CD8-positive, alpha-beta memory T cell (primary cell): ENCODE measurements around the gene MPPED2. TPM values are rescaled to one million over a fixed set of nuclear protein-coding genes. Genes with fewer than 3 reads are reported as not detected.

Experiments
- CTCF ChIA-PET: fragments of 350-600 bp; sonication (Branson Sonifier 250); formaldehyde crosslinking; loops from one replicate; lab custom pipeline; 2021; ENCODE audit warnings: antibody characterized with exemption; lab: Charles Lee
- POLR2A ChIA-PET: fragments of 350-600 bp; sonication (Branson Sonifier 250); formaldehyde crosslinking; loops from one replicate; lab custom pipeline; 2021; ENCODE audit warnings: antibody characterized with exemption; lab: Charles Lee
- DNase-seq, 5 donors: peaks; one replicate each; pipeline versions ENCODE4 v3.0.0 to v3.0.0-alpha.2; 2020 to 2022; ENCODE audit warnings: mixed read lengths in 1 of 5
- H3K27ac ChIP-seq: one replicate; pipeline ENCODE4 v1.7.0; 2013; ENCODE audit warnings: low read depth, mild to moderate bottlenecking, low read length, moderate library complexity
- H3K27me3 ChIP-seq: 2 replicates; pipeline ENCODE4 v1.7.0; 2013; ENCODE audit warnings: low read length, mild to moderate bottlenecking; ENCODE audit not compliant: insufficient read depth, poor library complexity, severe bottlenecking
- H3K36me3 ChIP-seq: 2 replicates; pipeline ENCODE4 v1.7.0; 2013; ENCODE audit warnings: mild to moderate bottlenecking, low read length, moderate library complexity; ENCODE audit not compliant: insufficient read depth
- H3K4me1 ChIP-seq: 2 replicates; pipeline ENCODE4 v1.7.0; 2013; ENCODE audit warnings: mild to moderate bottlenecking, low read length, moderate library complexity; ENCODE audit not compliant: insufficient read depth
- H3K4me3 ChIP-seq: 2 replicates; pipeline ENCODE4 v1.7.0; 2013; ENCODE audit warnings: mild to moderate bottlenecking, low read length
- H3K9me3 ChIP-seq: 2 replicates; pipeline ENCODE4 v1.7.0; 2013; ENCODE audit warnings: mild to moderate bottlenecking, low read length
- H3K27ac Mint-ChIP-seq, 8 donors: one replicate each; pipeline ENCODE4 v1.8.0; 2020 to 2021; ENCODE audit warnings: mixed read lengths in 8 of 8, mild to moderate bottlenecking in 6 of 8, inconsistent platforms in 3 of 8, moderate library complexity in 3 of 8
- H3K27me3 Mint-ChIP-seq, 2 donors: one replicate each; pipeline ENCODE4 v1.8.0; 2020 to 2021; ENCODE audit warnings: mixed read lengths in 2 of 2, mild to moderate bottlenecking in 1 of 2, moderate library complexity in 1 of 2
- H3K36me3 Mint-ChIP-seq, 3 donors: one replicate each; pipeline ENCODE4 v1.8.0; 2020 to 2021; ENCODE audit warnings: mixed read lengths in 3 of 3, inconsistent platforms in 1 of 3, mild to moderate bottlenecking in 1 of 3
- H3K4me1 Mint-ChIP-seq, 3 donors: one replicate each; pipeline ENCODE4 v1.8.0; 2020 to 2021; ENCODE audit warnings: mixed read lengths in 3 of 3, inconsistent platforms in 1 of 3, mild to moderate bottlenecking in 1 of 3
- H3K4me3 Mint-ChIP-seq, 7 donors: one replicate each; pipeline ENCODE4 v1.8.0; 2020 to 2021; ENCODE audit warnings: mixed read lengths in 7 of 7, mild to moderate bottlenecking in 6 of 7, moderate library complexity in 4 of 7, inconsistent platforms in 2 of 7
- H3K9me3 Mint-ChIP-seq, 5 donors: one replicate each; pipeline ENCODE4 v1.8.0; 2020 to 2022; ENCODE audit warnings: mixed read lengths in 5 of 5, mild to moderate bottlenecking in 3 of 5, moderate library complexity in 2 of 5, inconsistent platforms in 1 of 5
- polyA plus RNA-seq: library from polyadenylated mRNA; unstranded; fragments of 300-500 nt; fragmentation: Illumina TruSeq; gene quantifications from one replicate; pipeline ENCODE4 v1.2.3, GENCODE V29; 2021
- total RNA-seq, 2 experiments: library from RNA; stranded (reverse); gene quantifications; one replicate each; pipeline ENCODE4 v1.2.3, GENCODE V29; 2021

MPPED2 gene
- total RNA-seq (not detected), polyA plus RNA-seq (1.1 TPM)

- Mint-ChIP-seq H3K4me1 (peaks cover 3 to 10% (median 6%) of the 10 kb centered on the region in 3 donors), H3K36me3 (peaks cover 0 to 2% (median 0%) of the 10 kb centered on the region in 3 donors), H3K27me3 (peaks cover 21 to 48% of the 10 kb centered on the region in 2 donors), H3K9me3 (peaks cover 0 to 6% (median 2%) of the 10 kb centered on the region in 5 donors), H3K4me3 (peak within 1 kb of the TSS in 6 of 7 donors; percentile 54 to 88 (median 84)), H3K27ac (peak within 1 kb of the TSS in 7 of 8 donors; percentile 27 to 91 (median 58))
- Histone ChIP-seq H3K27me3 (no peaks in the 10 kb centered on the region), H3K36me3 (no peaks in the 10 kb centered on the region), H3K4me3 (no peak within 1 kb of the TSS), H3K27ac (no peak within 1 kb of the TSS), H3K9me3 (no peaks in the 10 kb centered on the region), H3K4me1 (no peaks in the 10 kb centered on the region)
- CTCF ChIA-PET = no interaction called here
- POLR2A ChIA-PET = no interaction called here
- DNase-seq = peak in 3 of 5 donors; percentile 12 to 14 (median 13)
These were observed at the start of gene MPPED2 for GRCh38 chr11:30586251-30587144. Gene MPPED2, minus strand, starts transcription at chr11:30586353. Its CDS starts 5,980 bp downstream, at chr11:30580373.

- H3K9me3 ChIP-seq = no peaks in the 10 kb centered on the region
- no peaks in the 10 kb centered on the region for H3K36me3 ChIP-seq
- H3K27me3 ChIP-seq = no peaks in the 10 kb centered on the region
- H3K4me1 ChIP-seq = no peaks in the 10 kb centered on the region
- POLR2A ChIA-PET = no interaction called here
- Mint-ChIP-seq H3K27ac (no peak overlapping the region), H3K4me1 (no peaks in the 10 kb centered on the region), H3K36me3 (no peaks in the 10 kb centered on the region), H3K9me3 (peaks cover 0 to 7% (median 5%) of the 10 kb centered on the region in 5 donors), H3K4me3 (no peak overlapping the region), H3K27me3 (no peaks in the 10 kb centered on the region)
- H3K27ac ChIP-seq = no peak overlapping the region
- DNase-seq = no peak
- CTCF ChIA-PET = no interaction called here
- no peak overlapping the region for H3K4me3 ChIP-seq
These were observed 49.3 kb upstream of the MPPED2 start for GRCh38 chr11:30635401-30635989.

DNA sequence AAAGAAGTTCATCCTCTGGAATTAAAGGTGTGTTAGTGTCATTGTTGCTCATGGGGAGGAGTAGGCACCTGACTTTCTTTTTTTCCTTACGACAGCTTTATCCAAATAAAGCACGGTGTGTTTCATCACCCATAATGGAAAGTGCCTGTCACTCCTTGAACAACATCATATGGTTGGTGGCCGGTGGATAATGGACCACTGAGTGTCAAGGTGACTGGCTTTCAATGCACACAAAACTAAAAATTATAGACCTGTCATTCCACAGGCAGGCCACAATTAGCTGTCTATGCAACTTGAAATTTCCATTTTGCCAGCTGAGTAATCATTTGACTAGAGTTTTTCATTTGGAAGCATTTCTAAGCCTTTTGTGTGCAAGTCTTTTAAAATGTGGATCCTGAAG lies 45.0 kb upstream of the MPPED2 start:
- no peaks in the 10 kb centered on the region for H3K4me1 Mint-ChIP-seq

DNA sequence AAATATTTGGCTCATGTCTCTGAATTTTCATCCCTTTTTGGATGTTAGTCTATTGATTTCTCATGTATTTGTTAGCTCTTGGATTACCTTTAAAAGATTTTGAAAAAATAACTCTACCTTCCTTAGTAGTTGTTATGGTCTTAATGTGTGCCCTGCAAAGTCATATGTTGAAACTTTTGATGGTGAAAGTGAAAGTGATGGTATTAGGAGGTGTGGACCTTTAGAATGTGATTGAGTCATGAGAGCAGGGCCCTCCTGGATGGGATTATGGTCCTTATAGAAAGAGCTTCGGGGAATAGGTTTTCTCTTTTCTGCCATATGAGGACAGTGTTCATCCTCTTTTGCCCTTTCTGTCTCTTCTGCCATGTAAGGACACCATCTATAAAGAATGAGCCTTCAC lies 33.6 kb upstream of the MPPED2 start:
- peaks cover 0 to 24% (median 3%) of the 10 kb centered on the region in 5 donors for H3K9me3 Mint-ChIP-seq
- H3K4me1 Mint-ChIP-seq = no peaks in the 10 kb centered on the region
- H3K4me1 ChIP-seq = no peaks in the 10 kb centered on the region
- no peak overlapping the region for H3K4me3 ChIP-seq
- no peak overlapping the region for H3K27ac ChIP-seq
- no peaks in the 10 kb centered on the region for H3K36me3 ChIP-seq
- H3K27ac Mint-ChIP-seq = no peak overlapping the region
- H3K4me3 Mint-ChIP-seq = no peak overlapping the region
- H3K27me3 ChIP-seq = no peaks in the 10 kb centered on the region
- CTCF ChIA-PET = no interaction called here
- no peak for DNase-seq
- peaks cover 0 to 2% of the 10 kb centered on the region in 2 donors for H3K27me3 Mint-ChIP-seq
- no peaks in the 10 kb centered on the region for H3K36me3 Mint-ChIP-seq
- POLR2A ChIA-PET = no interaction called here
- H3K9me3 ChIP-seq = no peaks in the 10 kb centered on the region

More for the DNA sequence above, 45.0 kb upstream of the MPPED2 start:
- H3K36me3 Mint-ChIP-seq = no peaks in the 10 kb centered on the region
- H3K9me3 Mint-ChIP-seq = peaks cover 0 to 5% (median 5%) of the 10 kb centered on the region in 5 donors
- Histone ChIP-seq H3K4me3 (no peak overlapping the region), H3K27ac (no peak overlapping the region), H3K36me3 (no peaks in the 10 kb centered on the region), H3K9me3 (no peaks in the 10 kb centered on the region), H3K4me1 (no peaks in the 10 kb centered on the region), H3K27me3 (no peaks in the 10 kb centered on the region)
- ChIA-PET POLR2A (no interaction called here), CTCF (no interaction called here)
- peaks cover 0 to 3% of the 10 kb centered on the region in 2 donors for H3K27me3 Mint-ChIP-seq
- no peak for DNase-seq
- no peak overlapping the region for H3K27ac Mint-ChIP-seq
- no peak overlapping the region for H3K4me3 Mint-ChIP-seq

DNA sequence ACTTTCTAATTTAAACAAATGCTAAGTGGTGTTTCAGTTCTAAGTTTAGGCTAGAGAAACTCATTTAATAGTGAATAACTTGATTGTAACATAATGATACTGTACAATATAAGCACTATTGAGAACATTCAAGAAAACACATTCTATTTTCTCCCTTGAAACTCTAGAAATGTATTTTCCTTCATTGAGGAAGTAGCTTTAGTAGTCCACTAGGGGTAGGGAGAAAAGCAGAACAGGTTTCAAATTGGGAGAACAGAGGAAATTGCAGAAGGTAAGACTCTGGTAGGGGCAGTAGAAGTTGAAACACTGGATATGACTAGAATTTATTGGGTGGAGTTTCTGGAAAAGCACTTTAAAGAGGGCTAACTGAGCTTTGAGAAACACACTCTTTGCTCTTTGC lies 31.6 kb upstream of the MPPED2 start:
- Mint-ChIP-seq H3K9me3 (peaks cover 0 to 17% (median 4%) of the 10 kb centered on the region in 5 donors), H3K27me3 (peaks cover 0 to 2% of the 10 kb centered on the region in 2 donors), H3K4me3 (no peak overlapping the region), H3K27ac (no peak overlapping the region), H3K4me1 (no peaks in the 10 kb centered on the region), H3K36me3 (no peaks in the 10 kb centered on the region)
- Histone ChIP-seq H3K27me3 (no peaks in the 10 kb centered on the region), H3K9me3 (no peaks in the 10 kb centered on the region), H3K4me3 (no peak overlapping the region), H3K36me3 (no peaks in the 10 kb centered on the region), H3K27ac (no peak overlapping the region), H3K4me1 (no peaks in the 10 kb centered on the region)
- no peak for DNase-seq
- CTCF ChIA-PET = no interaction called here
- POLR2A ChIA-PET = no interaction called here

DNA sequence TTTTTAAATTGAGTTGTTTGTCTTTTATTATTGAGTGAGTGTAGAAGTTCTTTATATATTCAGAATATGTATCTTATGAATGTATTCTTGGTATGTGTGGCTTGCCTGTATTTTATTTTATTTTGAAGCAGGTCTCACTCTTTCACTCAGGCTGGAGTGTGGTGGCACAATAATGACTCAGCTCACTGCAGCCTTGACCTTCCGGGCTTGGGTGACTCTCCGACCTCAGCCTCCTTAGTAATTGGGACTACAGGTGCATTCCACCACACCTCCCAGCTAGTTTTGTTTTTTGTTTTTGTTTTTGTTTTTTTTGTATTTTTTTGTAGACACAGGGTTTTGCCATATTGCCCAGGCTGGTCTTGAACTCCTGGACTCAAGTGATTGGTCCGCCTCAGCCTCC lies 24.5 kb upstream of the MPPED2 start:
- DNase-seq = no peak
- H3K27ac ChIP-seq = no peak overlapping the region
- H3K4me3 ChIP-seq = no peak overlapping the region
- POLR2A ChIA-PET = no interaction called here
- H3K4me1 ChIP-seq = no peaks in the 10 kb centered on the region
- CTCF ChIA-PET = no interaction called here
- H3K36me3 ChIP-seq = no peaks in the 10 kb centered on the region
- no peaks in the 10 kb centered on the region for H3K9me3 ChIP-seq
- H3K27ac Mint-ChIP-seq = no peak overlapping the region
- H3K4me1 Mint-ChIP-seq = no peaks in the 10 kb centered on the region
- no peaks in the 10 kb centered on the region for H3K27me3 Mint-ChIP-seq
- no peak overlapping the region for H3K4me3 Mint-ChIP-seq
- no peaks in the 10 kb centered on the region for H3K27me3 ChIP-seq
- H3K36me3 Mint-ChIP-seq = peaks cover 0 to 2% (median 0%) of the 10 kb centered on the region in 3 donors
- H3K9me3 Mint-ChIP-seq = peaks cover 0 to 11% (median 0%) of the 10 kb centered on the region in 5 donors

- Mint-ChIP-seq H3K27me3 (no peaks in the 10 kb centered on the region), H3K4me3 (no peak overlapping the region), H3K4me1 (no peaks in the 10 kb centered on the region), H3K36me3 (peaks cover 0 to 2% (median 0%) of the 10 kb centered on the region in 3 donors), H3K9me3 (peaks cover 0 to 4% (median 0%) of the 10 kb centered on the region in 5 donors), H3K27ac (no peak overlapping the region)
- ChIA-PET POLR2A (no interaction called here), CTCF (no interaction called here)
- Histone ChIP-seq H3K4me1 (no peaks in the 10 kb centered on the region), H3K36me3 (no peaks in the 10 kb centered on the region), H3K4me3 (no peak overlapping the region), H3K27ac (no peak overlapping the region), H3K9me3 (no peaks in the 10 kb centered on the region), H3K27me3 (no peaks in the 10 kb centered on the region)
- no peak for DNase-seq
These were observed 22.4 kb upstream of the MPPED2 start for GRCh38 chr11:30608534-30608933.

DNA sequence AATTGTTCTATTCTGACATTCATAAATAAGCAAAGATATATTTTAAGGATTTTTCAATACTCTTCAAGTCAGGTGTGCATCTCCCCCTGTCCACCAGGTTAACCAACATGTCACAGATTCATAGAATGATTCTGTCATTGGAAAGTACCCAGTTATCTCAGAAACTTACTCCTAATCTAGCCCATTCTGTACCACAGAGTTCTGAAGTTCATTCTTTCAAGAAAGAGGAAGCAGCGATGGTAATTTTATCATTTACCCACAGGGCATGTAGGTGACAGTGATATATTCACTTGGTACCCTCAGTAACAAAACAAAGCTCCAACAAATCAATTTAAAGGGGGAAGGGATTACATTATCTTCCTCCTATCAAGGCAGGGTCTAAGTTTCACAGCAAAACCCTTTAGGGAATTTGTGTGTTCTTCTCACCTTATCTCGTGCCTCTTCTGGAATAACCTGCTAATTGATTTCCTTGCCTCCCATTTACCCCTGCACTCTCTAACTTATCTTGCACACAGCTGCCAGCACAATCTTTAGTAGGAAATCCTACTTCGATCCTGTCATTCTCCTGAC lies 19.0 kb upstream of the MPPED2 start:
- Mint-ChIP-seq H3K27ac (no peak overlapping the region), H3K4me3 (no peak overlapping the region), H3K4me1 (no peaks in the 10 kb centered on the region), H3K36me3 (peaks cover 0 to 2% (median 0%) of the 10 kb centered on the region in 3 donors), H3K9me3 (peaks cover 0 to 4% (median 0%) of the 10 kb centered on the region in 5 donors), H3K27me3 (no peaks in the 10 kb centered on the region)
- DNase-seq = no peak
- H3K27me3 ChIP-seq = no peaks in the 10 kb centered on the region
- H3K36me3 ChIP-seq = no peaks in the 10 kb centered on the region
- no peak overlapping the region for H3K27ac ChIP-seq
- H3K9me3 ChIP-seq = no peaks in the 10 kb centered on the region
- POLR2A ChIA-PET = no interaction called here
- no peaks in the 10 kb centered on the region for H3K4me1 ChIP-seq
- H3K4me3 ChIP-seq = no peak overlapping the region
- CTCF ChIA-PET = no interaction called here
